ENCODE data around the gene PARP14. TPM values are rescaled to one million over a fixed set of nuclear protein-coding genes. Genes with fewer than 3 reads are reported as not detected.

The PARP14 gene
- total and polyA plus RNA-seq, 8 donors: 5.0 to 49.7 (median 21.6) TPM

DNA sequence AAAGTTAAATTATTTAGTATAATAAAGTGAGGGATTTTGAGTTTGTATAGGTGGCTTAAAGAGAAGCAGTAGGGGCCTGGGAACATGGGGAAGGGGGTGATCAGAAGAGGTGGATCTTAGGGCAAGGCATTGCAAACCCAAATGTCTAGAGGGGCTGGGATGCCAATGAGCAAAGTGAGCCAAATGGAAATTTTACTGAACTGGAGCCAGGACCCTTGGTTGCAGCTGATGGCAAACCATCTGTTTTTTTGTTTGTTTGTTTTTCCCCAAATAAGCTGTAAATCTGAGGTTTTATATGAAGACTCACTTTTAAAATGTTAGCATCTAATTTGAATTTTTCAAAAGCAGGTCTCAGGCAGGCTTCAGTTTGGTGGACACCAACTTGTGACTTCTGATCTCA is 14.8 kb upstream of the PARP14 start:
- H3K27ac ChIP-seq: no peak overlapping the region
- no peaks in the 10 kb centered on the region for H3K27me3 ChIP-seq
- no peak for TF ChIP-seq POLR2A (IDR thresholded peaks at IDR 0.05)
- H3K9me3 ChIP-seq: no peaks in the 10 kb centered on the region
- intact Hi-C loops (cut with DNase I; ENCODE audit: low total_unique reads): no loop called here
- H3K4me1 ChIP-seq: no peaks in the 10 kb centered on the region
- no peaks in the 10 kb centered on the region for H3K36me3 ChIP-seq
- H3K4me3 ChIP-seq: no peak overlapping the region
- DNase-seq: no peak

DNA sequence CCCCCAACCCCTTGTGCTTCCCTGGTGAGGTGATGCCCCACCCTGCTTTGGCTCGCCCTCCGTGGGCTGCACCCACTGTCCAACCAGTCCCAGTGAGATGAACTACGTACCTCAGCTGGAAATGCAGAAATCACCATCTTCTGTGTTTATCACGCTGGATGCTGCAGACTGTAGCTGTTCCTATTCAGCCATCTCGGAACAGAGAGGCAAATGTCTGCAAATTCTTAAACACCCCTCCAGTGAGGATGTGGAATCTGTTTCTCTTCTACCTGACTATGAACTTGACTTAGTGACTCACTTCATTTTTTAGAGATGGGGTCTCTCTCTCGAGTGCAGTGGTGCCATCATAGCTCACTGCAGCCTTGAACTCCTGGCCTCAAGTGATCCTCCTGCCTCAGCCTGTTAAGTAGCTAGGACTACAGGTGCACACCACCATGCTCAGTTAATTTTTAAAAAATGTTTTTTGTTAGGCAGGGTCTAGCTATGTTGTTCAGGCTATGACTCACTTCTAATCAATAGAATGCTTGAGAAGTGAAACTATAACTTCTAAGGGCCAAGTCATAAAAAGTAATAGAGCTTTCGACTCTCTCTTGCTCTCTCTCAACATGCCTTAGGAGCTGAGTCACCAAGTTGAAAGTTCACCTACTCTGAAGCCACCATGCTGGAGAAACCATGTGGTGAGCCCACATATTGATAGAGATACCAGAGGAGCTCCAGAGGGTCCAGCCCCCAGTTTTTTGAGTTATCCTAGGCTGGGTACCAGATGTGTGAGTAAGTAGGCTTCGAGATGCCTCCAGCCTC is 11.5 kb upstream of the PARP14 start:
- no peak overlapping the region for H3K27ac ChIP-seq
- intact Hi-C loops (cut with DNase I; ENCODE audit: low total_unique reads): no loop called here
- H3K9me3 ChIP-seq: no peaks in the 10 kb centered on the region
- no peaks in the 10 kb centered on the region for H3K36me3 ChIP-seq
- 78 to 83% (median 82%) methylated on average over 8 of the region's 8 CpGs for WGBS, 5 donors
- H3K4me3 ChIP-seq: no peak overlapping the region
- DNase-seq: peak in 1 of 2 donors; percentile 33
- H3K4me1 ChIP-seq: no peaks in the 10 kb centered on the region
- TF ChIP-seq POLR2AphosphoS5 (IDR thresholded peaks at IDR 0.05) (no peak), EP300 (IDR thresholded peaks at IDR 0.05) (no peak), POLR2A (IDR thresholded peaks at IDR 0.05) (no peak)
- TF ChIP-seq, protein P1, sequence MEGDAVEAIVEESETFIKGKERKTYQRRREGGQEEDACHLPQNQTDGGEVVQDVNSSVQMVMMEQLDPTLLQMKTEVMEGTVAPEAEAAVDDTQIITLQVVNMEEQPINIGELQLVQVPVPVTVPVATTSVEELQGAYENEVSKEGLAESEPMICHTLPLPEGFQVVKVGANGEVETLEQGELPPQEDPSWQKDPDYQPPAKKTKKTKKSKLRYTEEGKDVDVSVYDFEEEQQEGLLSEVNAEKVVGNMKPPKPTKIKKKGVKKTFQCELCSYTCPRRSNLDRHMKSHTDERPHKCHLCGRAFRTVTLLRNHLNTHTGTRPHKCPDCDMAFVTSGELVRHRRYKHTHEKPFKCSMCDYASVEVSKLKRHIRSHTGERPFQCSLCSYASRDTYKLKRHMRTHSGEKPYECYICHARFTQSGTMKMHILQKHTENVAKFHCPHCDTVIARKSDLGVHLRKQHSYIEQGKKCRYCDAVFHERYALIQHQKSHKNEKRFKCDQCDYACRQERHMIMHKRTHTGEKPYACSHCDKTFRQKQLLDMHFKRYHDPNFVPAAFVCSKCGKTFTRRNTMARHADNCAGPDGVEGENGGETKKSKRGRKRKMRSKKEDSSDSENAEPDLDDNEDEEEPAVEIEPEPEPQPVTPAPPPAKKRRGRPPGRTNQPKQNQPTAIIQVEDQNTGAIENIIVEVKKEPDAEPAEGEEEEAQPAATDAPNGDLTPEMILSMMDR (IDR thresholded peaks at IDR 0.05): no peak
- H3K27me3 ChIP-seq: no peaks in the 10 kb centered on the region

DNA sequence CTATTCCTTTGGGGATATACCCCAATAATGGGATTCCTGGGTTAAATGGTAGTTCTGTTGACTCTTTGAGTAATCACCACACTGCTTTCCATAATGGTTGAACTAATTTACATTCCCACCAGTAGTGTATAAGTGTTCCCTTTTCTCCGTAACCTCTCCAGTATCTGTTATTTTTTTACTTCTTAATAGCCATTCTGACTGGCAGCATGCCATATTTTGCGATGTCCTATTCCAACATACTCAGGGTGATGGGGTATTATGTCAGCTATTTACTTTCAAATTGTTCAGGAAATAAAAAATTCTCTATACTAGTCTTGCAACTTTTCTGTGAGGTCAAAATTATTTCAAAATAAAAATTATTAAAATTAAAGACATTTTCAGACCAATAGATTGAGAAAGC is 9.1 kb upstream of the PARP14 start:
- 62 to 69% (median 63%) methylated on average over 2 of the region's 2 CpGs for WGBS, 5 donors
- Histone ChIP-seq H3K27me3 (no peaks in the 10 kb centered on the region), H3K27ac (no peak overlapping the region), H3K9me3 (no peaks in the 10 kb centered on the region), H3K4me3 (no peak overlapping the region), H3K4me1 (no peaks in the 10 kb centered on the region), H3K36me3 (no peaks in the 10 kb centered on the region)
- DNase-seq: no peak
- TF ChIP-seq, protein P1 (IDR thresholded peaks at IDR 0.05): no peak
- no peak for TF ChIP-seq POLR2A (IDR thresholded peaks at IDR 0.05)
- TF ChIP-seq POLR2AphosphoS5 (IDR thresholded peaks at IDR 0.05): no peak
- no peak for TF ChIP-seq EP300 (IDR thresholded peaks at IDR 0.05)
- intact Hi-C loops (cut with DNase I; ENCODE audit: low total_unique reads): no loop called here

DNA sequence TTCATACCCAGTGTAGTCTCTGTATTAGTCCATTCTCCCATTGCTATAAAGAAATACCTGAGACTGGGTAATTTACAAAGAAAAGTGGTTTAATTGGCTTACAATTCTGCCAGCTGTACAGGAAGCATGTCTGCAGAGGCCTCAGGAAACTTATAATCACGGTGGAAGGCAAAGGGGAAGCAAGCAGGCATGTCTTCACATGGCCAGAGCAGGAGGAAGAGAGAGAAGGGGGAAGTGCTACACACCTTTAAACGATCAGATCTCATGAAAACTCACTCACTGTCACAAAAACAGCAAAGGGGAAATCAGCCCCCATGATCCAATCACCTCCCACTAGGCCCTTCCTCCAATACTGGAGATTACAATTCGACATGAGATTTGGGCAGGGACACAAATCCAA is 6.3 kb upstream of the PARP14 start:
- intact Hi-C loops (cut with DNase I; ENCODE audit: low total_unique reads): no loop called here
- no peaks in the 10 kb centered on the region for H3K36me3 ChIP-seq
- H3K27me3 ChIP-seq: no peaks in the 10 kb centered on the region
- 55 to 64% (median 62%) methylated on average over 3 of the region's 3 CpGs for WGBS, 5 donors
- H3K4me3 ChIP-seq: no peak overlapping the region
- TF ChIP-seq EP300 (IDR thresholded peaks at IDR 0.05) (no peak), POLR2A (IDR thresholded peaks at IDR 0.05) (no peak), POLR2AphosphoS5 (IDR thresholded peaks at IDR 0.05) (no peak)
- TF ChIP-seq, protein P1 (IDR thresholded peaks at IDR 0.05): no peak
- DNase-seq: no peak
- no peaks in the 10 kb centered on the region for H3K9me3 ChIP-seq
- H3K27ac ChIP-seq: no peak overlapping the region
- H3K4me1 ChIP-seq: peaks cover 0 to 9% (median 4%) of the 10 kb centered on the region in 4 donors

DNA sequence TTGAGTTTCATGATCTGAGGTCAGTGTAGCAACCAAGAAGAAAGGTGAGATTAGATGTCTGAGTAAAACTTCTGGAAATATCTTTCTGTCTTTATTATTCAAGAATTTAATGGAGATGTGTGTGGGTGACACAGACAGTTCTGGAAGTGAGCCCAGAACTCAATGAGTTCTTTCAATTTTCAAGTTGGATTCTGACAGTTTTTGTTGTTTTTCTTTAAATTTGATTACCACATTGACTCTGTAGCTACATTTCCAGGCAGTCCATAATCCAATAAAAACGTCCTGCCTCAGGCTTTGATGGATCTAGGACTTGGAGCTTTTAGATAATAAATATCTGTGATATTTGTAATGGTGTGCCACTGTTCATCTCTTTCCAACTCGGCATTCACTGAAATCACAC is 3.9 kb upstream of the PARP14 start:
- TF ChIP-seq, protein P1 (IDR thresholded peaks at IDR 0.05): no peak
- no peak for TF ChIP-seq POLR2A (IDR thresholded peaks at IDR 0.05)
- no peak for TF ChIP-seq POLR2AphosphoS5 (IDR thresholded peaks at IDR 0.05)
- TF ChIP-seq EP300 (IDR thresholded peaks at IDR 0.05): no peak
- intact Hi-C loops (cut with DNase I; ENCODE audit: low total_unique reads): loop anchor here (5.0 kb wide), 1 partner anchor 114 kb away; the partner anchor contains the start of genes DTX3L and PARP9

More for the DNA sequence above, 3.9 kb upstream of the PARP14 start:
- Histone ChIP-seq H3K27me3 (no peaks in the 10 kb centered on the region), H3K36me3 (no peaks in the 10 kb centered on the region), H3K27ac (no peak overlapping the region), H3K4me1 (peaks cover 10 to 26% (median 18%) of the 10 kb centered on the region in 4 donors), H3K4me3 (no peak overlapping the region), H3K9me3 (no peaks in the 10 kb centered on the region)
- WGBS, 5 donors: 67 to 76% (median 69%) methylated on average over 2 of the region's 2 CpGs
- no peak for DNase-seq

All from stomach (tissue), 9 donors.